Measurements from ENCODE around the gene LRP2.

The LRP2 gene

GRCh38 chr2:169080250-169081069, 281.9 kb downstream of the LRP2 start:
- H4K91ac ChIP-seq (ENCODE audit: low read depth, low read length, poor library complexity), result no peak overlapping the region
- no peak overlapping the region for H3K9ac ChIP-seq (ENCODE audit: low read depth, low read length, poor library complexity)
- H2BK120ac ChIP-seq (ENCODE audit: low read depth, low read length), result no peak overlapping the region
- H3K4me2 ChIP-seq (ENCODE audit: insufficient read depth, low read length, poor library complexity, severe bottlenecking), result no peak overlapping the region
- peaks cover 0 to 24% (median 0%) of the 10 kb centered on the region in 3 experiments for H3K27me3 ChIP-seq (ENCODE audit: control insufficient read depth in 3 of 3, insufficient read depth in 3 of 3, low read depth in 1 of 3, low read length in 3 of 3)
- H3K14ac ChIP-seq (ENCODE audit: low read length), result no peak overlapping the region
- H2AK5ac ChIP-seq (ENCODE audit: low read depth, low read length), result no peak overlapping the region
- H2BK5ac ChIP-seq (ENCODE audit: low read length), result no peak overlapping the region
- H3K23ac ChIP-seq (ENCODE audit: low read depth, low read length, poor library complexity), result no peak overlapping the region
- no peak overlapping the region for H3K4me3 ChIP-seq (ENCODE audit: low read length in 2 of 2)
- H3K9me3 ChIP-seq (replicated peaks in 1 of 2; ENCODE audit: control insufficient read depth in 2 of 2, insufficient read depth in 1 of 2, low read depth in 1 of 2, low read length in 2 of 2), result no peaks in the 10 kb centered on the region
- H2BK12ac ChIP-seq (ENCODE audit: low read length), result no peak overlapping the region
- no peaks in the 10 kb centered on the region for H3K4me1 ChIP-seq (ENCODE audit: control insufficient read depth in 2 of 2, insufficient read depth in 1 of 2, low read depth in 1 of 2, low read length in 2 of 2)
- H3K36me3 ChIP-seq (replicated peaks in 1 of 2; ENCODE audit: control insufficient read depth in 2 of 2, insufficient read depth in 2 of 2, low read length in 2 of 2), result no peaks in the 10 kb centered on the region
- no peak overlapping the region for H3K27ac ChIP-seq (replicated peaks; ENCODE audit: low read length)
- WGBS, 2 donors (ENCODE audit: extremely low coverage in 2 of 2, insufficient read length in 2 of 2, insufficient replicate concordance in 1 of 2), result no CpG with 5 or more reads among the region's 2 CpGs
- H3K18ac ChIP-seq (ENCODE audit: low read length), result no peak overlapping the region
- H4K8ac ChIP-seq (ENCODE audit: low read depth, low read length), result no peak overlapping the region
- no peaks in the 10 kb centered on the region for H3K79me1 ChIP-seq (ENCODE audit: low read depth, low read length)
- no peak overlapping the region for H3K4ac ChIP-seq (ENCODE audit: low read length)
- H2BK15ac ChIP-seq (ENCODE audit: low read length), result no peak overlapping the region
- DNase-seq (ENCODE audit: low spot score), result no peak
- no peak overlapping the region for H2AFZ ChIP-seq (ENCODE audit: low read length)

GRCh38 chr2:169077674-169078240, 284.6 kb downstream of the LRP2 start:
- H3K14ac ChIP-seq (ENCODE audit: low read length), result no peak overlapping the region
- no CpG with 5 or more reads among the region's 2 CpGs for WGBS, 2 donors (ENCODE audit: extremely low coverage in 2 of 2, insufficient read length in 2 of 2, insufficient replicate concordance in 1 of 2)

More at GRCh38 chr2:169077674-169078240, 284.6 kb downstream of the LRP2 start:
- Histone ChIP-seq H3K79me1 (ENCODE audit: low read depth, low read length) (no peaks in the 10 kb centered on the region), H2AK5ac (ENCODE audit: low read depth, low read length) (no peak overlapping the region), H2BK120ac (ENCODE audit: low read depth, low read length) (no peak overlapping the region), H3K36me3 (replicated peaks in 1 of 2; ENCODE audit: control insufficient read depth in 2 of 2, insufficient read depth in 2 of 2, low read length in 2 of 2) (no peaks in the 10 kb centered on the region), H2BK15ac (ENCODE audit: low read length) (no peak overlapping the region), H3K4me1 (ENCODE audit: control insufficient read depth in 2 of 2, insufficient read depth in 1 of 2, low read depth in 1 of 2, low read length in 2 of 2) (no peaks in the 10 kb centered on the region), H3K4ac (ENCODE audit: low read length) (no peak overlapping the region), H3K4me3 (ENCODE audit: low read length in 2 of 2) (no peak overlapping the region), H3K9ac (ENCODE audit: low read depth, low read length, poor library complexity) (no peak overlapping the region), H4K91ac (ENCODE audit: low read depth, low read length, poor library complexity) (no peak overlapping the region), H3K23ac (ENCODE audit: low read depth, low read length, poor library complexity) (no peak overlapping the region), H3K27me3 (ENCODE audit: control insufficient read depth in 3 of 3, insufficient read depth in 3 of 3, low read depth in 1 of 3, low read length in 3 of 3) (peaks cover 0 to 24% (median 0%) of the 10 kb centered on the region in 3 experiments), H3K27ac (replicated peaks; ENCODE audit: low read length) (no peak overlapping the region), H3K9me3 (replicated peaks in 1 of 2; ENCODE audit: control insufficient read depth in 2 of 2, insufficient read depth in 1 of 2, low read depth in 1 of 2, low read length in 2 of 2) (no peaks in the 10 kb centered on the region), H2AFZ (ENCODE audit: low read length) (no peak overlapping the region), H3K4me2 (ENCODE audit: insufficient read depth, low read length, poor library complexity, severe bottlenecking) (no peak overlapping the region), H4K8ac (ENCODE audit: low read depth, low read length) (no peak overlapping the region), H3K18ac (ENCODE audit: low read length) (no peak overlapping the region), H2BK12ac (ENCODE audit: low read length) (no peak overlapping the region), H2BK5ac (ENCODE audit: low read length) (no peak overlapping the region)
- DNase-seq (ENCODE audit: low spot score), result no peak

Data from neuronal stem cell (in vitro differentiated cells).